HCT116 (cell line): Measurements from ENCODE around the gene TKTL1. TPM values are rescaled to one million over a fixed set of nuclear protein-coding genes. Genes with fewer than 3 reads are reported as not detected.

Source experiments
- ATAC-seq: fragments of 200-7000 bp; cut with Tn5 transposase; 2 replicates; pipeline ENCODE4 v1.9.1; 2020; ENCODE audit warnings: mild to moderate bottlenecking, moderate library complexity
- BruUV-seq: library from RNA; stranded (reverse); fragments of 400-500 nt; replicated peaks from 2 replicates; lab custom pipeline; 2021; lab: Mats Ljungman, UMichigan
- CTCF ChIA-PET: fragments of 300-600 bp; sonication (Branson Sonifier 250); formaldehyde crosslinking; loops from one replicate; lab custom pipeline; 2021; ENCODE audit warnings: antibody characterized with exemption; lab: Charles Lee
- POLR2A ChIA-PET: fragments of 300-600, 350-600 bp; sonication (Branson Sonifier 250); formaldehyde crosslinking; loops from one replicate; lab custom pipeline; 2021; ENCODE audit warnings: antibody characterized with exemption; lab: Charles Lee
- RAD21 ChIA-PET, 2 experiments: fragments of 300-600 bp; sonication (Branson Sonifier 250); formaldehyde crosslinking; loops; one replicate each; lab custom pipeline; 2023; ENCODE audit warnings: low total read pairs in 2 of 2; ENCODE audit not compliant: uncharacterized antibody in 2 of 2, unreplicated experiment in 2 of 2, low non-redundant PET in 1 of 2; lab: Charles Lee
- DNase-seq: peaks from one replicate; pipeline ENCODE4 v3.0.0-alpha.2; 2010; ENCODE audit warnings: low read depth, low spot score
- H2AFZ ChIP-seq: fragments of 200-600 bp; shearing (Covaris generic), sonication (generic); 2 replicates; pipeline ENCODE4 v1.6.1; 2017; ENCODE audit warnings: low read depth, mixed run types, mixed read lengths, antibody characterized with exemption, low read length; ENCODE audit not compliant: poor library complexity, severe bottlenecking
- H3K27ac ChIP-seq: 2 replicates; pipeline ENCODE4 v1.5.1; 2012; ENCODE audit warnings: low read depth, low read length
- H3K27me3 ChIP-seq: fragments of 200-600 bp; sonication (generic); 2 replicates; pipeline ENCODE4 v1.6.1; 2016; ENCODE audit warnings: mixed run types, low read length, mixed read lengths; ENCODE audit not compliant: insufficient read depth
- H3K36me3 ChIP-seq, 2 experiments: fragments of 200-500 bp in 1 of 2; fragments of 200-600 bp in 1 of 2; sonication (Bioruptor generic) in 1 of 2; sonication (generic) in 1 of 2; 2 replicates each; pipeline versions ENCODE4 v1.5.1 to v1.6.1; 2014 to 2016; ENCODE audit warnings: low read length in 2 of 2, inconsistent platforms in 1 of 2, mixed read lengths in 1 of 2, mixed run types in 1 of 2; ENCODE audit not compliant: insufficient read depth in 2 of 2, control insufficient read depth in 1 of 2
- H3K4me1 ChIP-seq, 2 experiments: fragments of 200-600 bp in 1 of 2; sonication (generic) in 1 of 2; 2 replicates each; pipeline versions ENCODE4 v1.5.1 to v1.6.1; 2012 to 2017; ENCODE audit warnings: low read length in 2 of 2, inconsistent platforms in 1 of 2, mild to moderate bottlenecking in 1 of 2, mixed read lengths in 1 of 2, mixed run types in 1 of 2, moderate library complexity in 1 of 2; ENCODE audit not compliant: insufficient read depth in 2 of 2, control insufficient read depth in 1 of 2
- H3K4me2 ChIP-seq: fragments of 200-600 bp; sonication (generic); 2 replicates; pipeline ENCODE4 v1.6.1; 2017; ENCODE audit warnings: mixed run types, low read length, mixed read lengths
- H3K4me3 ChIP-seq, 2 experiments: fragments of 200-600 bp in 1 of 2; sonication (generic) in 1 of 2; replicated peaks in 1 of 2; 2 replicates each; pipeline ENCODE4 v1.5.1; 2011 to 2016; ENCODE audit warnings: low read length in 2 of 2, control low read depth in 1 of 2, low read depth in 1 of 2, mild to moderate bottlenecking in 1 of 2, mixed read lengths in 1 of 2, mixed run types in 1 of 2
- H3K79me2 ChIP-seq: fragments of 200-600 bp; sonication (generic); 2 replicates; pipeline ENCODE4 v1.6.1; 2017; ENCODE audit warnings: mild to moderate bottlenecking, mixed run types, low read length, moderate library complexity, mixed read lengths; ENCODE audit not compliant: insufficient read depth
- H3K9ac ChIP-seq: fragments of 200-600 bp; sonication (generic); 2 replicates; pipeline ENCODE4 v1.6.1; 2016; ENCODE audit warnings: low read length, mixed read lengths
- H3K9me2 ChIP-seq: fragments of 200-600 bp; sonication (generic), shearing (Covaris generic); 2 replicates; pipeline ENCODE4 v1.6.1; 2017; ENCODE audit warnings: mixed run types, mild to moderate bottlenecking, moderate library complexity; ENCODE audit not compliant: insufficient read depth
- H3K9me3 ChIP-seq, 2 experiments: fragments of 200-500 bp in 1 of 2; fragments of 200-600 bp in 1 of 2; sonication (Bioruptor generic) in 1 of 2; sonication (generic) in 1 of 2; 2 replicates each; pipeline ENCODE4 v1.6.1; 2014 to 2017; ENCODE audit warnings: low read length in 2 of 2, mixed read lengths in 2 of 2, inconsistent platforms in 1 of 2, low read depth in 1 of 2, mild to moderate bottlenecking in 1 of 2, mixed run types in 1 of 2, moderate library complexity in 1 of 2; ENCODE audit not compliant: control insufficient read depth in 1 of 2, insufficient read depth in 1 of 2
- H4K20me1 ChIP-seq: fragments of 200-600 bp; sonication (generic), shearing (Covaris generic); 2 replicates; pipeline ENCODE4 v1.6.1; 2017; ENCODE audit warnings: mixed run types, mild to moderate bottlenecking, moderate library complexity; ENCODE audit not compliant: insufficient read depth
- CEBPB ChIP-seq: IDR thresholded peaks from 2 replicates; pipeline ENCODE4 v1.6.1; 2012; ENCODE audit warnings: low read depth
- EGR1 ChIP-seq: IDR thresholded peaks from 2 replicates; pipeline ENCODE4 v1.6.1; 2012; ENCODE audit warnings: low read depth
- ELF1 ChIP-seq: IDR thresholded peaks from 2 replicates; pipeline ENCODE4 v1.6.1; 2012; ENCODE audit warnings: low read depth, borderline replicate concordance
- EZH2phosphoT487 ChIP-seq: fragments of 200-600 bp; IDR thresholded peaks from 2 replicates; pipeline ENCODE4 v1.6.1; 2018; ENCODE audit warnings: antibody characterized with exemption, borderline replicate concordance
- FOSL1 ChIP-seq: IDR thresholded peaks from 2 replicates; pipeline ENCODE4 v1.6.1; 2012; ENCODE audit warnings: low read depth
- JUND ChIP-seq: IDR thresholded peaks from 2 replicates; pipeline ENCODE4 v1.6.1; 2012
- POLR2A ChIP-seq: IDR thresholded peaks from 2 replicates; pipeline ENCODE4 v1.7.0; 2011; ENCODE audit warnings: borderline replicate concordance; ENCODE audit not compliant: insufficient read depth, insufficient read length; ENCODE audit errors: extremely low read depth
- POLR2AphosphoS5 ChIP-seq: IDR thresholded peaks from 2 replicates; pipeline ENCODE4 v1.6.1; 2011; ENCODE audit warnings: mild to moderate bottlenecking, low read depth, low read length, moderate library complexity
- RAD21 ChIP-seq: IDR thresholded peaks from 2 replicates; pipeline ENCODE4 v1.6.1; 2012; ENCODE audit warnings: low read depth, mild to moderate bottlenecking
- SIN3A ChIP-seq: IDR thresholded peaks from 2 replicates; pipeline ENCODE4 v1.6.1; 2012; ENCODE audit warnings: low read depth
- SP1 ChIP-seq: IDR thresholded peaks from 2 replicates; pipeline ENCODE4 v1.6.1; 2012; ENCODE audit warnings: low read depth
- SRF ChIP-seq: IDR thresholded peaks from 2 replicates; pipeline ENCODE4 v1.6.1; 2012; ENCODE audit warnings: low read depth
- TCF7L2 ChIP-seq: IDR thresholded peaks from 2 replicates; pipeline ENCODE4 v1.7.0; 2011; ENCODE audit warnings: borderline replicate concordance, inconsistent platforms; ENCODE audit not compliant: insufficient read depth, insufficient read length; ENCODE audit errors: extremely low read depth
- ZFX ChIP-seq: fragments of 450-650 bp; IDR thresholded peaks from 2 replicates; pipeline ENCODE4 v1.6.1; 2017
- ZNF274 ChIP-seq: fragments of 200-500 bp; sonication (Bioruptor generic); IDR thresholded peaks from 2 replicates; pipeline ENCODE4 v1.6.1; 2014; ENCODE audit warnings: mild to moderate bottlenecking, low read depth, low read length, inconsistent platforms
- intact Hi-C: fragments of 100-400 bp; cut with micrococcal nuclease; formaldehyde crosslinking; loops from 2 replicates; pipeline ENCODE4 v1.10.0; 2022
- total RNA-seq: library from RNA; stranded (reverse); gene quantifications from one replicate; pipeline ENCODE4 v1.2.1, GENCODE V29; 2021; ENCODE audit not compliant: unreplicated experiment
- TF ChIP-seq, protein P1 (sequence below): IDR thresholded peaks from 2 replicates; pipeline ENCODE4 v1.6.1; 2012
- TF ChIP-seq, protein P2 (sequence below): IDR thresholded peaks from 2 replicates; pipeline ENCODE4 v1.6.1; 2012
- TF ChIP-seq, protein P3 (sequence below): IDR thresholded peaks from 2 replicates; pipeline ENCODE4 v1.6.1; 2012; ENCODE audit warnings: low read depth
- TF ChIP-seq, protein P4 (sequence below): IDR thresholded peaks from 2 replicates; pipeline ENCODE4 v1.6.1; 2011; ENCODE audit warnings: mild to moderate bottlenecking, low read length, moderate library complexity; ENCODE audit not compliant: insufficient replicate concordance; ENCODE audit errors: extremely low read depth
- TF ChIP-seq, protein P5 (sequence below), 3 experiments: fragments of 200-600 bp in 1 of 3; sonication (generic) in 1 of 3; IDR thresholded peaks in 2 of 3; conservative IDR thresholded peaks in 1 of 3; 2 replicates each; pipeline ENCODE4 v1.5.1; 2012 to 2017; ENCODE audit warnings: low read depth in 2 of 3, low read length in 2 of 3, antibody characterized with exemption in 1 of 3, borderline replicate concordance in 1 of 3, control low read depth in 1 of 3, mild to moderate bottlenecking in 1 of 3, mixed read lengths in 1 of 3, mixed run types in 1 of 3, moderate library complexity in 1 of 3; ENCODE audit not compliant: insufficient read depth in 1 of 3

TKTL1 gene
- total RNA-seq, 1 experiment from 2014 or later: 0.34 TPM

DNA sequence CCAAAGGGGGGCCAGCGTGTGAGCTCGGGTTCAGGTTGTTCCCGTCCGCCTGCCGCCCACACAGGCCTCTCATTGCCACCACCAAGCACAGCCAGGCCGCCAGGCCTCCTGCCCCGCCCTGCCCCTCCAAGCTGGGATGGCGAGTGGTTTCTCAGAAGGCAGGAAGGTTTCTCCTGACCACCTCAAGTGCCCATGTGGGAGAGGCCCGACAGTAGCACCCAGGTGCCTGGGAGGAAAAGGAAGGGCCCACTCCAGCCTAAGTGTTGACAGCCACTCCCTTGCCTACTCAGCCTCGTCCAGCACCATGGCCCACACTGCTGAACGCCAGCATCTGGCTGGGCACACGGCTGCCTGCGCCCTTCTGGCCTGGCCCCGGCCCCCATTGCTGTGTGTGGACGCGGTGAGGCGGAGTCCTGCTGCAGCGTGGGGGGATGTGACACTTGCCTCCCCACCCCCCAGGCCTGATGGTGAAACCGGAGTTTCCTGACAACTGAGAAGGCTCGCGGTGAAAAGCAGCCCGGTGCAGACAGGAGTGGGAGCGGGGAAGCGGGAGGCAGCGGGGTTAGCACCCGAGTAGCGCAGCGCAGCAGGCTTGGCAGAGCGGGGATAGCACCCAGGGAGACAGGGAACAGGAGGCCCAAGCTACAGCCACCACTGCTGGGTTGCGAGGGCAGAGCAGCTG lies 59.6 kb downstream of the TKTL1 start:
- CTCF ChIA-PET: no interaction called here
- H3K4me2 ChIP-seq: no peak overlapping the region
- peaks cover 8 to 13% of the 10 kb centered on the region in 2 experiments; a peak in 2 of 4 replicates for H3K36me3 ChIP-seq
- intact Hi-C loops: no loop called here
- no peak for DNase-seq
- POLR2A ChIA-PET: no interaction called here
- no peaks in the 10 kb centered on the region for H3K27me3 ChIP-seq
- no peak overlapping the region for H3K9ac ChIP-seq
- TF ChIP-seq RAD21 (no peak), EZH2phosphoT487 (no peak), ZNF274 (no peak), SP1 (no peak), SRF (no peak), SIN3A (no peak), EGR1 (no peak), ELF1 (no peak), TCF7L2 (no peak), CEBPB (no peak), FOSL1 (no peak), POLR2A (no peak), ZFX (no peak), POLR2AphosphoS5 (no peak), JUND (no peak)
- TF ChIP-seq, protein P1, sequence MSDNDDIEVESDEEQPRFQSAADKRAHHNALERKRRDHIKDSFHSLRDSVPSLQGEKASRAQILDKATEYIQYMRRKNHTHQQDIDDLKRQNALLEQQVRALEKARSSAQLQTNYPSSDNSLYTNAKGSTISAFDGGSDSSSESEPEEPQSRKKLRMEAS: no peak
- TF ChIP-seq, protein P2, sequence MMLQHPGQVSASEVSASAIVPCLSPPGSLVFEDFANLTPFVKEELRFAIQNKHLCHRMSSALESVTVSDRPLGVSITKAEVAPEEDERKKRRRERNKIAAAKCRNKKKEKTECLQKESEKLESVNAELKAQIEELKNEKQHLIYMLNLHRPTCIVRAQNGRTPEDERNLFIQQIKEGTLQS: no peak
- TF ChIP-seq, protein P3, sequence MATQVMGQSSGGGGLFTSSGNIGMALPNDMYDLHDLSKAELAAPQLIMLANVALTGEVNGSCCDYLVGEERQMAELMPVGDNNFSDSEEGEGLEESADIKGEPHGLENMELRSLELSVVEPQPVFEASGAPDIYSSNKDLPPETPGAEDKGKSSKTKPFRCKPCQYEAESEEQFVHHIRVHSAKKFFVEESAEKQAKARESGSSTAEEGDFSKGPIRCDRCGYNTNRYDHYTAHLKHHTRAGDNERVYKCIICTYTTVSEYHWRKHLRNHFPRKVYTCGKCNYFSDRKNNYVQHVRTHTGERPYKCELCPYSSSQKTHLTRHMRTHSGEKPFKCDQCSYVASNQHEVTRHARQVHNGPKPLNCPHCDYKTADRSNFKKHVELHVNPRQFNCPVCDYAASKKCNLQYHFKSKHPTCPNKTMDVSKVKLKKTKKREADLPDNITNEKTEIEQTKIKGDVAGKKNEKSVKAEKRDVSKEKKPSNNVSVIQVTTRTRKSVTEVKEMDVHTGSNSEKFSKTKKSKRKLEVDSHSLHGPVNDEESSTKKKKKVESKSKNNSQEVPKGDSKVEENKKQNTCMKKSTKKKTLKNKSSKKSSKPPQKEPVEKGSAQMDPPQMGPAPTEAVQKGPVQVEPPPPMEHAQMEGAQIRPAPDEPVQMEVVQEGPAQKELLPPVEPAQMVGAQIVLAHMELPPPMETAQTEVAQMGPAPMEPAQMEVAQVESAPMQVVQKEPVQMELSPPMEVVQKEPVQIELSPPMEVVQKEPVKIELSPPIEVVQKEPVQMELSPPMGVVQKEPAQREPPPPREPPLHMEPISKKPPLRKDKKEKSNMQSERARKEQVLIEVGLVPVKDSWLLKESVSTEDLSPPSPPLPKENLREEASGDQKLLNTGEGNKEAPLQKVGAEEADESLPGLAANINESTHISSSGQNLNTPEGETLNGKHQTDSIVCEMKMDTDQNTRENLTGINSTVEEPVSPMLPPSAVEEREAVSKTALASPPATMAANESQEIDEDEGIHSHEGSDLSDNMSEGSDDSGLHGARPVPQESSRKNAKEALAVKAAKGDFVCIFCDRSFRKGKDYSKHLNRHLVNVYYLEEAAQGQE: no peak
- TF ChIP-seq, protein P4, sequence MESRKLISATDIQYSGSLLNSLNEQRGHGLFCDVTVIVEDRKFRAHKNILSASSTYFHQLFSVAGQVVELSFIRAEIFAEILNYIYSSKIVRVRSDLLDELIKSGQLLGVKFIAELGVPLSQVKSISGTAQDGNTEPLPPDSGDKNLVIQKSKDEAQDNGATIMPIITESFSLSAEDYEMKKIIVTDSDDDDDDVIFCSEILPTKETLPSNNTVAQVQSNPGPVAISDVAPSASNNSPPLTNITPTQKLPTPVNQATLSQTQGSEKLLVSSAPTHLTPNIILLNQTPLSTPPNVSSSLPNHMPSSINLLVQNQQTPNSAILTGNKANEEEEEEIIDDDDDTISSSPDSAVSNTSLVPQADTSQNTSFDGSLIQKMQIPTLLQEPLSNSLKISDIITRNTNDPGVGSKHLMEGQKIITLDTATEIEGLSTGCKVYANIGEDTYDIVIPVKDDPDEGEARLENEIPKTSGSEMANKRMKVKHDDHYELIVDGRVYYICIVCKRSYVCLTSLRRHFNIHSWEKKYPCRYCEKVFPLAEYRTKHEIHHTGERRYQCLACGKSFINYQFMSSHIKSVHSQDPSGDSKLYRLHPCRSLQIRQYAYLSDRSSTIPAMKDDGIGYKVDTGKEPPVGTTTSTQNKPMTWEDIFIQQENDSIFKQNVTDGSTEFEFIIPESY: no peak
- TF ChIP-seq, protein P5, sequence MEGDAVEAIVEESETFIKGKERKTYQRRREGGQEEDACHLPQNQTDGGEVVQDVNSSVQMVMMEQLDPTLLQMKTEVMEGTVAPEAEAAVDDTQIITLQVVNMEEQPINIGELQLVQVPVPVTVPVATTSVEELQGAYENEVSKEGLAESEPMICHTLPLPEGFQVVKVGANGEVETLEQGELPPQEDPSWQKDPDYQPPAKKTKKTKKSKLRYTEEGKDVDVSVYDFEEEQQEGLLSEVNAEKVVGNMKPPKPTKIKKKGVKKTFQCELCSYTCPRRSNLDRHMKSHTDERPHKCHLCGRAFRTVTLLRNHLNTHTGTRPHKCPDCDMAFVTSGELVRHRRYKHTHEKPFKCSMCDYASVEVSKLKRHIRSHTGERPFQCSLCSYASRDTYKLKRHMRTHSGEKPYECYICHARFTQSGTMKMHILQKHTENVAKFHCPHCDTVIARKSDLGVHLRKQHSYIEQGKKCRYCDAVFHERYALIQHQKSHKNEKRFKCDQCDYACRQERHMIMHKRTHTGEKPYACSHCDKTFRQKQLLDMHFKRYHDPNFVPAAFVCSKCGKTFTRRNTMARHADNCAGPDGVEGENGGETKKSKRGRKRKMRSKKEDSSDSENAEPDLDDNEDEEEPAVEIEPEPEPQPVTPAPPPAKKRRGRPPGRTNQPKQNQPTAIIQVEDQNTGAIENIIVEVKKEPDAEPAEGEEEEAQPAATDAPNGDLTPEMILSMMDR (IDR thresholded peaks at IDR 0.05 in 2 of 3, conservative IDR thresholded peaks at IDR 0.05 in 1 of 3; ENCODE audit: borderline replicate concordance in 1 of 3, insufficient read depth in 1 of 3, low read depth in 2 of 3, low read length in 2 of 3): no peak
- TF ChIP-seq, all 23 proteins: peak for 0
- H3K27ac ChIP-seq: no peak overlapping the region
- no peaks in the 10 kb centered on the region; the same call in 1 of the 2 replicates for H3K79me2 ChIP-seq
- H3K4me3 ChIP-seq: no peak overlapping the region
- no peaks in the 10 kb centered on the region for H3K9me3 ChIP-seq
- RAD21 ChIA-PET: no interaction called here
- H2AFZ ChIP-seq: no peak overlapping the region
- H4K20me1 ChIP-seq: no peaks in the 10 kb centered on the region
- H3K9me2 ChIP-seq: no peaks in the 10 kb centered on the region
- BruUV-seq: no TSS peak
- H3K4me1 ChIP-seq: no peaks in the 10 kb centered on the region
- ATAC-seq: no peak
